ENCODE measurements around the gene KDM6A.

DNA sequence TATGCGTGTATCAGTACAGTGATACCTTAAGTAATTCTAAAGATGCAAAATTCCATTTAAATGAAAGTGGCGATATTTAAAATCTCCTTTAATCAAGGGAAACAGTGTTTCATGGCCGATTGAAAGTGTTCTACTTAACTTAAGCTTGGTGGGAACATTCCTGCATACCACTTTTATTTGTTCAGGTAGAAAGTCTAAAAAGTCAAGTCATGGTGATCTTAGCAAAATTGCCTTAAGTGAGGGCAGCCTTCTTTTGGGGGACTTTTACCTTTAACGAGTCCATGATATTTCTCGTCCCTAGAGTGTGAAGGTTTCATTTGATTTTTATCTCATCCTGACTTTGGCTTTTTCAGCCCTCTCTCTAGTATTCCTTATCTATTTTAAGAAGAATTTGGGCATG, 149.2 kb downstream of the KDM6A start:
- TF ChIP-seq CTCF (optimal IDR thresholded peaks at IDR 0.05 in 1 of 3, IDR thresholded peaks at IDR 0.05 in 1 of 3, conservative IDR thresholded peaks at IDR 0.05 in 1 of 3; ENCODE audit: extremely low read depth in 1 of 3, insufficient read depth in 2 of 3, low read length in 3 of 3) (no peak), EZH2 (IDR thresholded peaks at IDR 0.05; ENCODE audit: low read length) (no peak)
